Muscle layer of colon (tissue), 2 donors: ENCODE measurements around the gene ZNF592.

ENCODE experiments used
- H3K27ac ChIP-seq: one replicate; pipeline ENCODE4 v1.7.0; 2013; ENCODE audit warnings: low read depth, mild to moderate bottlenecking, low read length, moderate library complexity
- H3K27me3 ChIP-seq, 2 donors: one replicate each; pipeline ENCODE4 v1.7.0; 2013; ENCODE audit warnings: low read length in 2 of 2, mild to moderate bottlenecking in 2 of 2; ENCODE audit not compliant: insufficient read depth in 2 of 2, control insufficient read depth in 1 of 2
- H3K36me3 ChIP-seq: one replicate; pipeline ENCODE4 v1.7.0; 2013; ENCODE audit warnings: mild to moderate bottlenecking, low read length; ENCODE audit not compliant: insufficient read depth
- H3K4me1 ChIP-seq: one replicate; pipeline ENCODE4 v1.7.0; 2013; ENCODE audit warnings: mild to moderate bottlenecking, low read length; ENCODE audit not compliant: insufficient read depth
- H3K4me3 ChIP-seq, 2 donors: one replicate each; pipeline ENCODE4 v1.7.0; 2013; ENCODE audit warnings: low read length in 2 of 2, low read depth in 1 of 2, mild to moderate bottlenecking in 1 of 2, moderate library complexity in 1 of 2
- H3K9ac ChIP-seq: one replicate; pipeline ENCODE4 v1.7.0; 2013; ENCODE audit warnings: low read length
- H3K9me3 ChIP-seq: one replicate; pipeline ENCODE4 v1.7.0; 2013; ENCODE audit warnings: mild to moderate bottlenecking, low read length
- donor health status: abdominal sarcoma.
- donor health status: Adenocarcinoma of cecum.

The ZNF592 gene

GRCh38 chr15:84846269-84846668 lies 97.9 kb downstream of the ZNF592 start:
- Histone ChIP-seq H3K9ac (no peak overlapping the region), H3K27ac (no peak overlapping the region), H3K4me3 (no peak overlapping the region), H3K4me1 (peaks cover 12% of the 10 kb centered on the region), H3K9me3 (no peaks in the 10 kb centered on the region), H3K27me3 (no peaks in the 10 kb centered on the region), H3K36me3 (no peaks in the 10 kb centered on the region)

- H3K4me1 ChIP-seq = peaks cover 8% of the 10 kb centered on the region
- no peaks in the 10 kb centered on the region for H3K36me3 ChIP-seq
- no peaks in the 10 kb centered on the region for H3K27me3 ChIP-seq
- no peak overlapping the region for H3K4me3 ChIP-seq
- no peaks in the 10 kb centered on the region for H3K9me3 ChIP-seq
- no peak overlapping the region for H3K9ac ChIP-seq
- H3K27ac ChIP-seq = no peak overlapping the region
These were observed 99.0 kb downstream of the ZNF592 start for GRCh38 chr15:84847382-84847781.

- no peaks in the 10 kb centered on the region for H3K4me1 ChIP-seq
- no peak overlapping the region for H3K4me3 ChIP-seq
- H3K27ac ChIP-seq = no peak overlapping the region
- peaks cover 14% of the 10 kb centered on the region for H3K36me3 ChIP-seq
- H3K27me3 ChIP-seq = no peaks in the 10 kb centered on the region
- H3K9me3 ChIP-seq = no peaks in the 10 kb centered on the region
- H3K9ac ChIP-seq = no peak overlapping the region
These were observed 103.8 kb downstream of the ZNF592 start for GRCh38 chr15:84852212-84852611.

- Histone ChIP-seq H3K4me1 (no peaks in the 10 kb centered on the region), H3K4me3 (no peak overlapping the region), H3K36me3 (peaks cover 18% of the 10 kb centered on the region), H3K9me3 (no peaks in the 10 kb centered on the region), H3K27me3 (no peaks in the 10 kb centered on the region), H3K27ac (no peak overlapping the region), H3K9ac (no peak overlapping the region)
These were observed 106.7 kb downstream of the ZNF592 start for GRCh38 chr15:84855136-84855535.

GRCh38 chr15:84855765-84856164 lies 107.4 kb downstream of the ZNF592 start:
- no peaks in the 10 kb centered on the region for H3K27me3 ChIP-seq
- no peak overlapping the region for H3K9ac ChIP-seq
- H3K36me3 ChIP-seq = peaks cover 18% of the 10 kb centered on the region
- no peaks in the 10 kb centered on the region for H3K9me3 ChIP-seq
- H3K4me1 ChIP-seq = no peaks in the 10 kb centered on the region
- H3K27ac ChIP-seq = no peak overlapping the region
- no peak overlapping the region for H3K4me3 ChIP-seq
